Motor neuron (in vitro differentiated cells): ENCODE results near the gene SLC27A1. TPM values are rescaled to one million over a fixed set of nuclear protein-coding genes. Genes with fewer than 3 reads are reported as not detected.

Experiments used
- ATAC-seq, 8 experiments: fragments of 200-7000 bp; cut with Tn5 transposase; replicated peaks in 6 of 8; 2 replicates each; pipeline ENCODE4 v1.8.0; 2021; ENCODE audit warnings: mild to moderate bottlenecking in 8 of 8, moderate library complexity in 8 of 8
- H3K27ac ChIP-seq, 2 donors: fragments of 250-450 bp; sonication (Bioruptor Pico); 2 replicates each; pipeline ENCODE4 v1.9.0; 2021; ENCODE audit warnings: antibody characterized with exemption in 2 of 2, mild to moderate bottlenecking in 2 of 2, moderate library complexity in 1 of 2
- H3K4me1 ChIP-seq, 2 donors: fragments of 250-450 bp; sonication (Bioruptor Pico); replicated peaks in 1 of 2; 2 replicates each; pipeline ENCODE4 v1.6.1; 2021; ENCODE audit warnings: antibody characterized with exemption in 2 of 2, mild to moderate bottlenecking in 2 of 2, moderate library complexity in 1 of 2
- H3K4me3 ChIP-seq, 5 donors: fragments of 250-450 bp; sonication (Bioruptor Pico); 2 replicates each; pipeline ENCODE4 v1.9.0; 2021; ENCODE audit warnings: antibody characterized with exemption in 5 of 5, mild to moderate bottlenecking in 5 of 5, moderate library complexity in 4 of 5
- WGBS, 10 experiments: fragments of 450-650 bp; shearing (Covaris generic); methylation state at CpG; one replicate each; pipeline ENCODE4 v1.0.0; 2022; 5-methylcytosine and 5-hydroxymethylcytosine counted together
- in situ Hi-C, 9 experiments: fragments of 400-800 bp; cut with MboI; loops; one replicate each; pipeline ENCODE4 v1.15.0; 2021; ENCODE audit warnings: low sequenced_read_pairs in 9 of 9, low pct_unique_long_range_greater_than_20kb in 2 of 9; ENCODE audit not compliant: unreplicated experiment in 9 of 9
- total RNA-seq, 8 experiments: library from RNA; unstranded; fragments of 300-600 nt; gene quantifications; 2 replicates each; pipeline versions ENCODE4 v1.2.3 to v1.2.4, GENCODE V29; 2022

Gene SLC27A1
- total RNA-seq, 8 experiments from 2014 or later, result 6.5 to 30.5 (median 10.5) TPM

- H3K27ac ChIP-seq, result no peak overlapping the region
- no peak overlapping the region for H3K4me3 ChIP-seq
- WGBS, 10 experiments, result 55 to 100% (median 80%) methylated on average over 1 to 5 of the region's 8 CpGs; no CpG with 5 or more reads in 2 of the 10 experiments
- no peaks in the 10 kb centered on the region for H3K4me1 ChIP-seq
- no peak for ATAC-seq
- in situ Hi-C loops, result no loop called here
These were observed 59.2 kb downstream of the SLC27A1 start for GRCh38 chr19:17529239-17530158.

GRCh38 chr19:17530586-17530985 lies 60.3 kb downstream of the SLC27A1 start:
- ATAC-seq, result no peak
- in situ Hi-C loops, result no loop called here
- Histone ChIP-seq H3K4me3 (no peak overlapping the region), H3K27ac (no peak overlapping the region), H3K4me1 (no peaks in the 10 kb centered on the region)
- WGBS, 10 experiments, result 24% methylated on average over 7 of the region's 8 CpGs; no CpG with 5 or more reads in 9 of the 10 experiments

GRCh38 chr19:17532116-17532515 lies 61.8 kb downstream of the SLC27A1 start:
- Histone ChIP-seq H3K27ac (no peak overlapping the region), H3K4me3 (no peak overlapping the region), H3K4me1 (no peaks in the 10 kb centered on the region)
- 74 to 84% methylated on average over 6 to 7 of the region's 16 CpGs; no CpG with 5 or more reads in 8 of the 10 experiments for WGBS, 10 experiments
- in situ Hi-C loops, result no loop called here
- no peak for ATAC-seq

- no peaks in the 10 kb centered on the region for H3K4me1 ChIP-seq
- no peak overlapping the region for H3K27ac ChIP-seq
- WGBS, 10 experiments, result 33 to 80% (median 40%) methylated on average over 1 to 4 of the region's 7 CpGs; no CpG with 5 or more reads in 5 of the 10 experiments
- ATAC-seq, result no peak
- in situ Hi-C loops, result no loop called here
- H3K4me3 ChIP-seq, result no peak overlapping the region
These were observed 62.2 kb downstream of the SLC27A1 start for GRCh38 chr19:17532557-17532956.

- in situ Hi-C loops, result no loop called here
- H3K4me3 ChIP-seq, result no peak overlapping the region
- ATAC-seq, result no peak
- H3K4me1 ChIP-seq, result no peaks in the 10 kb centered on the region
- H3K27ac ChIP-seq, result no peak overlapping the region
These were observed 64.4 kb downstream of the SLC27A1 start for GRCh38 chr19:17534767-17535166.

GRCh38 chr19:17536955-17537354 lies 66.6 kb downstream of the SLC27A1 start:
- Histone ChIP-seq H3K4me1 (no peaks in the 10 kb centered on the region), H3K4me3 (no peak overlapping the region), H3K27ac (no peak overlapping the region)
- ATAC-seq, result no peak
- in situ Hi-C loops, result no loop called here
- WGBS, 10 experiments, result 0 to 100% (median 80%) methylated on average over 2 to 4 of the region's 6 CpGs; no CpG with 5 or more reads in 5 of the 10 experiments

- H3K4me1 ChIP-seq, result no peaks in the 10 kb centered on the region
- peak in 7 of 8 experiments; percentile 6 to 34 (median 20) for ATAC-seq
- peak overlapping the region; percentile 40 to 54 (median 46) for H3K4me3 ChIP-seq
- 3 to 32% (median 12%) methylated on average over 2 to 4 of the region's 13 CpGs; no CpG with 5 or more reads in 3 of the 10 experiments for WGBS, 10 experiments
- H3K27ac ChIP-seq, result peak overlapping the region; percentile 42 to 75
- in situ Hi-C loops, result no loop called here
These were observed 68.4 kb downstream of the SLC27A1 start for GRCh38 chr19:17538684-17539237.

- in situ Hi-C loops, result no loop called here
- Histone ChIP-seq H3K4me1 (no peaks in the 10 kb centered on the region), H3K4me3 (peak overlapping the region; percentile 40 to 54 (median 46)), H3K27ac (peak overlapping the region; percentile 42 to 75)
- peak; percentile 86 to 93 (median 90) for ATAC-seq
- WGBS, 10 experiments, result 0% methylated on average over 3 to 13 of the region's 82 CpGs; no CpG with 5 or more reads in 8 of the 10 experiments
These were observed 69.2 kb downstream of the SLC27A1 start for GRCh38 chr19:17539238-17540117.

GRCh38 chr19:17540174-17540573 lies 69.8 kb downstream of the SLC27A1 start:
- no peak overlapping the region for H3K27ac ChIP-seq
- in situ Hi-C loops, result no loop called here
- peaks cover 1 to 2% of the 10 kb centered on the region in 2 donors for H3K4me1 ChIP-seq
- no peak overlapping the region for H3K4me3 ChIP-seq
- 100% methylated on average over 1 of the region's 30 CpGs; no CpG with 5 or more reads in 9 of the 10 experiments for WGBS, 10 experiments
- no peak for ATAC-seq

- 58 to 100% (median 95%) methylated on average over 3 to 4 of the region's 4 CpGs; no CpG with 5 or more reads in 1 of the 10 experiments for WGBS, 10 experiments
- Histone ChIP-seq H3K4me3 (no peak overlapping the region), H3K27ac (no peak overlapping the region), H3K4me1 (peaks cover 7 to 10% of the 10 kb centered on the region in 2 donors)
- ATAC-seq, result no peak
- in situ Hi-C loops, result no loop called here
These were observed 70.9 kb downstream of the SLC27A1 start for GRCh38 chr19:17541184-17541759.

GRCh38 chr19:17542042-17542441 lies 71.7 kb downstream of the SLC27A1 start:
- Histone ChIP-seq H3K4me1 (peaks cover 7 to 10% of the 10 kb centered on the region in 2 donors), H3K4me3 (no peak overlapping the region), H3K27ac (no peak overlapping the region)
- no peak for ATAC-seq
- in situ Hi-C loops, result no loop called here
- 50 to 84% (median 60%) methylated on average over 1 to 8 of the region's 15 CpGs; no CpG with 5 or more reads in 5 of the 10 experiments for WGBS, 10 experiments

GRCh38 chr19:17542793-17543582 lies 72.7 kb downstream of the SLC27A1 start:
- Histone ChIP-seq H3K4me1 (peaks cover 7 to 10% of the 10 kb centered on the region in 2 donors), H3K4me3 (no peak overlapping the region), H3K27ac (no peak overlapping the region)
- ATAC-seq, result no peak
- WGBS, 10 experiments, result 69% methylated on average over 6 of the region's 14 CpGs; no CpG with 5 or more reads in 9 of the 10 experiments
- in situ Hi-C loops, result no loop called here
